Posterior cingulate gyrus (tissue), 11 donors: ENCODE measurements around the gene TNS1.
"Not testable (repeated sequence)": the region's sequence is repeated elsewhere in the genome, so short reads cannot be mapped to it uniquely, and the experiment has no call there.

Experiments
- DNase-seq, 10 donors: peaks; one replicate each; pipeline versions ENCODE4 v3.0.0 to v3.0.0-alpha.2; 2020 to 2021; ENCODE audit warnings: mixed read lengths in 3 of 10
- intact Hi-C: fragments of 100-400 bp; cut with DNase I; formaldehyde crosslinking; loops from one replicate; pipeline ENCODE4 v1.15.1; 2023

Gene TNS1

DNA sequence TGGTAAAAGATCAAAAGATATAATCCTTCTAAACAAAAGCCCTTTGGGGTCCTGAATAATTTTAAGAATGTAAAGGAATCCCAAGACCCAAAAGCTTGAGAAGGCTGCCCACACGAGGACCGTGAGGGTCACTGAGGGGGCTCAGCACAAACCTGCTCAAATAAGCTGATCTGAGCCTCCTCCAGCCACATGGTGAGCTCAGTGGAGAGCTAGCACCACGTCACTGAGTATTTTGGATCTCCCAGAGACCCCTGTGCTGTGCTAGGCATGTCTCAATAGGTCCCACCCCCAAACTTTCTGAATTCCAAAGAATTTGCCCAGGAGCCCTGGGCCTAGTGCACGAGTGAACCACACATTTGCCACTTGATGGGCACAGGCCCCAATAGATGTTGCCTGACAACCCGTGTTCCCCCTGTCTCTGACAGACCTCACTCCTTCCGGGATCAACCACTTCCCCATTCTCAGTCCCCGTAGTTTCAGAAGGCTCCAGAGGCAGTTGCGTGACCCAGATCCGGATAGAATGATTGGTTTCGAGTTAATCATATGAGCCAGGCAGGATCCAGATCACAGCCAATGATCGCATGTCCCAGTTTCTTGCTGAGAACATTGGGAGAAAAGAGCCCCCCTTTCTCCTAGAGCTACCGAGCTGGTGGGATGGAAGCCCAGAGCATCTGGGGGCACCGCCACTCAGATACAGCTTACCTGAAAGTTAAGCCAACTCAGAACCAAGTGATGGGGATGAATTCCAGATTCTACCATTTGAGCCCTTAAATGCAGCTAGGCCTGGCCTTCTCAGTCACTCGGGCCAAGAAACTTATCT lies 203.8 kb downstream of the TNS1 start:
- intact Hi-C loops = no loop called here
- DNase-seq = peak in 2 of 10 donors; percentile 51 to 63

GRCh38 chr2:217798191-217798590 lies 204.6 kb downstream of the TNS1 start:
- no peak for DNase-seq
- intact Hi-C loops = no loop called here

- intact Hi-C loops = no loop called here
- DNase-seq = peak in 2 of 10 donors; percentile 67 to 75
Observed at GRCh38 chr2:217797661-217798069, 205.1 kb downstream of the TNS1 start.

DNA sequence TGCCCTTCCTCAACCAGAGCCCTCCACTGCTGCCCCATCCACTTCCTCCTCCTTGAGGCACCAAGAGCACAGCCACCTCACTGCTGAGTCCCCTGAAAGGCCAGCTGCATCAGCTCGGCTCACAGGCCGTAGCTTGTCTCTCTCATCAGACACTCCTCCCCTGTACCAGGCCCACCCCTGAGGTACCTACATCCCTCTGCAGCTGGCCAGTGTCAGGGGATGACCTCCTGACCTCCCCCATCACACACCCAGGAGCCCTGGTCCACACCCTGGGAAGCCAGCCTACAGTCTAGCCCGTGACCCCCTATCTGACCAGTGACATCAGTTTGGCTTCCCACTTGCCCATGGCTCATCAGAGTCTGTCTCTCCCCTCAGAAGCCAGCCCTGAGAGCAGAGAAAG lies 205.6 kb downstream of the TNS1 start:
- intact Hi-C loops = no loop called here
- peak in 1 of 10 donors; percentile 38 for DNase-seq

- DNase-seq = peak in 1 of 10 donors; percentile 53
- intact Hi-C loops = no loop called here
Observed at GRCh38 chr2:217795706-217796465, 206.9 kb downstream of the TNS1 start.

- DNase-seq = no peak
- intact Hi-C loops = no loop called here
Observed at GRCh38 chr2:217795067-217795466, 207.7 kb downstream of the TNS1 start.

- DNase-seq = no peak
- intact Hi-C loops = no loop called here
Observed at GRCh38 chr2:217794133-217794986, 208.4 kb downstream of the TNS1 start.

DNA sequence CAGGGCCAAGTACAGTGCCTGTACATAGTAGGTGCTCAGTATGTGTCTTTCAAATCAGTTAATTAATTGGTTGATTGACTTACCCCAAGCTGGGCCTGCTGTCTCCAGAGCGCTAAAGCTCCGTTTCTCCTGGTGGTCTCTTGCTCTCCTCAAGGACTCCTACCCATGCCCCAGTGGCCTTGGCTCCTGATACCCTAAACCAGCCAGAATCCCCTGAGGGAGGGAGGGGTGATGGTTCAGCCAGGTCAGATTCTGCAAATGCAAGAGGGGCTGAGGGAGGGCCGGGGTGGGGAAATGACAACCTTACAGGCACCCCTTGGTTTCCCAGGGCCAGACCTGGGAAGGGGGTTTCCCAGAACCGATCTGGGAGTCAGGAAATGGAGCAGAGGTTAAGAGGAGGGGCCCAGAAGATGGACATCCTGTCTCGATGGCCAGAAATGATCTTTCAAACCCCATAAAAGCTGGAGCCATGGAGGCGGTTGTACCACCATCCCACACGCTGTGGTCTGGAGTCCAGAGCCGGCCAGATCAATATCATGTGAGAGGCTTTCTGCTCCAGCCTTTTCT lies 209.1 kb downstream of the TNS1 start:
- intact Hi-C loops = no loop called here
- no peak for DNase-seq

GRCh38 chr2:217792626-217793527 lies 209.9 kb downstream of the TNS1 start:
- DNase-seq = no peak
- intact Hi-C loops = no loop called here

DNA sequence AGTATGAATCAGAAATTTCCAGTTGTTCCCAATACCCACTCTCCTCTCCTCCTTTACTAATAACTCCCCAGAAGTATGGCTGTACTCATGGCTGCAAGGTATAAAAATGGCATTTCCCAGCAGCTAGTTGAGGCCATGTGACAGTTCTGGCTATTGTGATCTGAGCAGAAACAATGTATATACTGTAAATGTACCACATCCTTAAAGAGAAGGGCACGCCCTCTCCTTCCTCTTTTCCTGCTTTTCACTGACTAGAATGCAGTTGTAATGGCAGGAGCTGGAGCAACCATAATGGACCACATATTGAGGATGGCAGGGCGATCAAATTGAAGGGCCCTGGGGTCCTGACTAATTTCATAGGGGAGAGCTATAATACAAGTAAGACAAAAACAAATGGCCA lies 211.2 kb downstream of the TNS1 start:
- no peak for DNase-seq
- intact Hi-C loops = no loop called here

DNA sequence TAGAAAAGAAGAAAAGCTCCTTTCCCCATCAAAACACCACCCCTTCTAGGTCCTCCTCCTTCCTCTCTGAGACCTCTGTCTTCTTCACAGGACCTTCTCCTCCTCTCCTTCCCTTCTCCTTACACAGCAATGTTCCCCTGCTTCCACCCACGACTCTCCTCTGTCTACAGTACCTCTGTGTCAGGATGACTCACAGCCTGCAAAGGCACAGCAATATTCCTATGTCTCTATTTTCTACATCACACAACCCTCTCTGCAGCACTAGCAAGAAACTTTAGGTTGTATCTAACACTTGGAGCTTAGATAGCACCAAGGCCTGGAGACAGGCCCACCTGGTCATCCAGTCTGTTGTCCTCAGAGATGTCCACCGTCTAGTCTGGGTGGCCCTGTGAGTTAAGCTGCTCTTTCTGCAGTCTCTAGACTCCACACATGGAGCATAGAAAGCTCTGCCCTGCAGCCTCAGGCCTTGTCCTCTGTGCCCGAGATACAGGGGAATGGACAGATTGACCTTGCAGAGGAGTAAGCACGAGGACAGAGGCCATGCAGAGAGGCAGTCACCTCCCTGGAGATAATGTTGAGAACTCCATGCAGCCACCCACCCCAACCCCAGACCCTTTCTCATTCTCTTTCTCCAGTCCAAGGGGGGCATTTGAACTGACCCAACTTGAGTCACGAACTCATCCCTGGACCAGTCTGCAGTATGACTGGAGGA lies 212.0 kb downstream of the TNS1 start:
- peak in 2 of 10 donors; percentile 52 to 62 for DNase-seq
- intact Hi-C loops = no loop called here

DNA sequence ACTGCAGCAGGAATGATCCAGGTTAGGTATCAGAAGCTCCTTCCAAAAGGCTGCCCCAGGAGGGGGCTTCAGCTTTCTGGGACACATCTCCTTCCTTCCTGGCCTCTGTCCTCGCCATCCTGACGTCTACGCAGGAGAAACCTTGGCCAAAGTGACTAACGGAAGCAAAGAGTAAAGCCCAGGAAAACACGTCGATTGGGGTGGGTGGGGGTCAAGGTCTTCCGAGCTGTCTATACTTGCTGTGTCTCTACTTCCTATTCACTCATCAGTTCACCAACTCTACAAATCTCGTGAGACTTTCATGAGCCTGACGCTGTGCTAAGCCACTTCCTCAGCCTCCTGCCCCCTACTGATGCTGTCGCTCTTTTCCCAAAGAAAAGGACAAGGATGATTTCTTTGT lies 212.6 kb downstream of the TNS1 start:
- no peak for DNase-seq
- intact Hi-C loops = no loop called here

GRCh38 chr2:217789736-217790181 lies 213.0 kb downstream of the TNS1 start:
- DNase-seq = no peak
- intact Hi-C loops = loop anchor here (1.0 kb wide), 2 partner anchors 97 to 199 kb away; no protein-coding TSS in a partner anchor

GRCh38 chr2:217789003-217789735 lies 213.6 kb downstream of the TNS1 start:
- intact Hi-C loops = loop anchor here (1.0 kb wide), 2 partner anchors 97 to 199 kb away; no protein-coding TSS in a partner anchor
- peak; percentile 62 to 97 (median 91) for DNase-seq

GRCh38 chr2:217788669-217789002 lies 214.2 kb downstream of the TNS1 start:
- peak in 1 of 10 donors; percentile 59 for DNase-seq
- intact Hi-C loops = loop anchor here (1.0 kb wide), 2 partner anchors 98 to 200 kb away; no protein-coding TSS in a partner anchor

DNA sequence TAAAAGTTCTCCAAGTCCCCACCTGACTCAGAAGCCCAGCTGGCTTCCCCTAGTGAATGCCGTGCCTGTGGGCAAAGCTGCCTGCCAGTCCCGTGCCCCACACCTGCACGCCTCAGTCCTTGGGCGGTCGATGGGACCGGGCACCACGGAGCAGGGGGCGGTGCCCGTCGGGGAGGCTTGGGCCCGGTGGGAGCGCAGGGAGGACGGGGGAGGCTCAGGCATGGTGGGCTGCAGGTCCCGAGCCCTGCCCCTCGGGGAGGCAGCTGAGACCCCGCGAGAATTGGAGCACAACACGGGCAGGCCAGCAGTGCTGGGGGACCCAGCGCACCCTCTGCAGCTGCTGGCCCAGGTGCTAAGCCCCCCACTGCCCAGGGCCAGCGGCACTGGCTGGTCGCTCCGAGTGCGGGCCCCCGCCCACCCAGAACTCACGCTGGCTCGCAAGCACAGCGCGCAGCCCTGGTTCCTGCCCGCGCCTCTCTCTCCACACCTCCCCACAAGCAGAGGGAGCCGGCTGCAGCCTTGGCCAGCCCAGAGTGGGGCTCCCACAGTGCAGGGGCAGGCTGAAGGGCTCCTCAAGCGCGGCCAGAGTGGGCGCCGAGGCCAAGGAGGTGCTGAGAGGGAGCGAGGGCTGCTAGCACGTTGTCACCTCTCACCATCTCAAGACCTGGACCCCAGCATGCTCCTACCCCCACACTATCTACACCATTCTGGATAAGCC lies 215.5 kb downstream of the TNS1 start:
- intact Hi-C loops = no loop called here
- peak in 1 of 10 donors; percentile 63 for DNase-seq

DNA sequence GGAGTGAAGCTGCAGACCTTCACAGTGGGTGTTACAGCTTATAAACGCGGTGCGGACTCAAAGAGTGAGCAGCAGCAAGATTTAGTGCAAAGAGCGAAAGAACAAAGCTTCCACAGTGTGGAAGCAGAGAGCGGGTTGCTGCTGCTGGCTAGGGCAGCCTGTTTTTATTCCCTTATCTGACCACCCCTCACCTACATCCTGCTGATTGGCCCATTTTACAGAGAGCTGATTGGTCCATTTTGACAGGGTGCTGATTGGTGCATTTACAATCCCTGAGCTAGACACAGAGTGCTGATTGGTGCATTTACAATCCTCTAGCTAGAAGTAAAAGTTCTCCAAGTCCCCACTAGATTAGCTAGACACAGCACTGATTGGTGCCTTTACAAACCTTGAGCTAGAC lies 216.2 kb downstream of the TNS1 start:
- DNase-seq, intact Hi-C loops: not testable (repeated sequence)
